IPS-18a (cell line): ENCODE measurements around the gene FKBP2.

Source experiments
- H3K27ac ChIP-seq: one replicate; pipeline ENCODE4 v1.5.1; 2013; ENCODE audit warnings: low read length
- H3K27me3 ChIP-seq: one replicate; pipeline ENCODE4 v1.6.1; 2013; ENCODE audit warnings: mild to moderate bottlenecking, low read length; ENCODE audit not compliant: control insufficient read depth, insufficient read depth
- H3K36me3 ChIP-seq: one replicate; pipeline ENCODE4 v1.6.1; 2013; ENCODE audit warnings: low read depth, low read length; ENCODE audit not compliant: control insufficient read depth
- H3K4me1 ChIP-seq: one replicate; pipeline ENCODE4 v1.6.1; 2013; ENCODE audit warnings: low read depth, low read length; ENCODE audit not compliant: control insufficient read depth
- H3K4me3 ChIP-seq: one replicate; pipeline ENCODE4 v1.5.1; 2013; ENCODE audit warnings: low read length
- H3K9ac ChIP-seq: one replicate; pipeline ENCODE4 v1.6.1; 2013; ENCODE audit warnings: mild to moderate bottlenecking, low read length, moderate library complexity
- H3K9me3 ChIP-seq: one replicate; pipeline ENCODE4 v1.6.1; 2013; ENCODE audit warnings: low read depth, low read length; ENCODE audit not compliant: control insufficient read depth

Gene FKBP2

GRCh38 chr11:64253481-64253880 lies 12.6 kb downstream of the FKBP2 start:
- no peaks in the 10 kb centered on the region for H3K27me3 ChIP-seq
- H3K36me3 ChIP-seq, result peaks cover 28% of the 10 kb centered on the region
- peaks cover 26% of the 10 kb centered on the region for H3K4me1 ChIP-seq
- no peak overlapping the region for H3K27ac ChIP-seq
- H3K9me3 ChIP-seq, result no peaks in the 10 kb centered on the region
- H3K4me3 ChIP-seq, result no peak overlapping the region
- no peak overlapping the region for H3K9ac ChIP-seq

- Histone ChIP-seq H3K9me3 (no peaks in the 10 kb centered on the region), H3K4me3 (no peak overlapping the region), H3K36me3 (peaks cover 32% of the 10 kb centered on the region), H3K27me3 (no peaks in the 10 kb centered on the region), H3K9ac (no peak overlapping the region), H3K4me1 (peaks cover 17% of the 10 kb centered on the region), H3K27ac (no peak overlapping the region)
These were observed 13.4 kb downstream of the FKBP2 start for GRCh38 chr11:64254326-64254725.

GRCh38 chr11:64255135-64256128 lies 14.5 kb downstream of the FKBP2 start:
- Histone ChIP-seq H3K27ac (no peak overlapping the region), H3K9ac (no peak overlapping the region), H3K4me3 (no peak overlapping the region), H3K36me3 (peaks cover 42% of the 10 kb centered on the region), H3K27me3 (no peaks in the 10 kb centered on the region), H3K4me1 (peaks cover 7% of the 10 kb centered on the region), H3K9me3 (no peaks in the 10 kb centered on the region)

GRCh38 chr11:64256300-64256699 lies 15.4 kb downstream of the FKBP2 start:
- Histone ChIP-seq H3K9ac (no peak overlapping the region), H3K4me1 (peaks cover 4% of the 10 kb centered on the region), H3K36me3 (peaks cover 46% of the 10 kb centered on the region)

GRCh38 chr11:64258356-64258755 lies 17.5 kb downstream of the FKBP2 start:
- no peaks in the 10 kb centered on the region for H3K27me3 ChIP-seq
- H3K9ac ChIP-seq, result no peak overlapping the region
- H3K4me3 ChIP-seq, result no peak overlapping the region
- peaks cover 2% of the 10 kb centered on the region for H3K4me1 ChIP-seq
- no peak overlapping the region for H3K27ac ChIP-seq
- no peaks in the 10 kb centered on the region for H3K9me3 ChIP-seq
- H3K36me3 ChIP-seq, result peaks cover 64% of the 10 kb centered on the region

More at GRCh38 chr11:64256300-64256699, 15.4 kb downstream of the FKBP2 start:
- Histone ChIP-seq H3K27me3 (no peaks in the 10 kb centered on the region), H3K9me3 (no peaks in the 10 kb centered on the region), H3K4me3 (no peak overlapping the region), H3K27ac (no peak overlapping the region)

GRCh38 chr11:64258946-64259532 lies 18.1 kb downstream of the FKBP2 start:
- H3K9me3 ChIP-seq, result no peaks in the 10 kb centered on the region
- peaks cover 2% of the 10 kb centered on the region for H3K4me1 ChIP-seq
- H3K27ac ChIP-seq, result no peak overlapping the region
- no peak overlapping the region for H3K4me3 ChIP-seq
- peaks cover 64% of the 10 kb centered on the region for H3K36me3 ChIP-seq
- H3K9ac ChIP-seq, result no peak overlapping the region
- H3K27me3 ChIP-seq, result no peaks in the 10 kb centered on the region

GRCh38 chr11:64259533-64260067 lies 18.7 kb downstream of the FKBP2 start:
- peaks cover 2% of the 10 kb centered on the region for H3K4me1 ChIP-seq
- H3K4me3 ChIP-seq, result no peak overlapping the region

GRCh38 chr11:64260147-64260708 lies 19.3 kb downstream of the FKBP2 start:
- Histone ChIP-seq H3K4me3 (no peak overlapping the region), H3K27ac (no peak overlapping the region), H3K9me3 (no peaks in the 10 kb centered on the region), H3K4me1 (peaks cover 2% of the 10 kb centered on the region), H3K27me3 (no peaks in the 10 kb centered on the region), H3K36me3 (peaks cover 60% of the 10 kb centered on the region), H3K9ac (no peak overlapping the region)

More at GRCh38 chr11:64259533-64260067, 18.7 kb downstream of the FKBP2 start:
- no peaks in the 10 kb centered on the region for H3K27me3 ChIP-seq
- H3K9me3 ChIP-seq, result no peaks in the 10 kb centered on the region
- H3K9ac ChIP-seq, result no peak overlapping the region
- no peak overlapping the region for H3K27ac ChIP-seq
- H3K36me3 ChIP-seq, result peaks cover 64% of the 10 kb centered on the region

- H3K9me3 ChIP-seq, result no peaks in the 10 kb centered on the region
- no peak overlapping the region for H3K4me3 ChIP-seq
- no peak overlapping the region for H3K27ac ChIP-seq
- peaks cover 2% of the 10 kb centered on the region for H3K4me1 ChIP-seq
- H3K36me3 ChIP-seq, result peaks cover 58% of the 10 kb centered on the region
- no peaks in the 10 kb centered on the region for H3K27me3 ChIP-seq
- H3K9ac ChIP-seq, result no peak overlapping the region
These were observed 20.7 kb downstream of the FKBP2 start for GRCh38 chr11:64261556-64262080.

GRCh38 chr11:64262271-64263002 lies 21.5 kb downstream of the FKBP2 start:
- Histone ChIP-seq H3K9ac (no peak overlapping the region), H3K9me3 (no peaks in the 10 kb centered on the region), H3K27me3 (no peaks in the 10 kb centered on the region), H3K4me1 (peaks cover 2% of the 10 kb centered on the region), H3K36me3 (peaks cover 58% of the 10 kb centered on the region), H3K4me3 (no peak overlapping the region), H3K27ac (no peak overlapping the region)
